Measurements from ENCODE around the gene NDUFB11.

GRCh38 chrX:47175588-47175980, 31.1 kb upstream of the NDUFB11 start:
- TF ChIP-seq CTCF (conservative IDR thresholded peaks at IDR 0.05; ENCODE audit: low read length) (no peak), EZH2phosphoT487 (IDR thresholded peaks at IDR 0.05; ENCODE audit: borderline replicate concordance) (no peak)
